Glomerular visceral epithelial cell (primary cell): ENCODE results near the gene DHRS4.

Experiments used
- DNase-seq: peaks from one replicate; pipeline ENCODE4 v3.0.0-alpha.2; 2016; ENCODE audit errors: extremely low spot score

The DHRS4 gene

GRCh38 chr14:23953464-23954278 lies at the start of gene DHRS4:
Gene DHRS4, plus strand, starts transcription at chr14:23953770. Its CDS starts 19 bp downstream, at chr14:23953789.
- DNase-seq: peak; percentile 88

DNA sequence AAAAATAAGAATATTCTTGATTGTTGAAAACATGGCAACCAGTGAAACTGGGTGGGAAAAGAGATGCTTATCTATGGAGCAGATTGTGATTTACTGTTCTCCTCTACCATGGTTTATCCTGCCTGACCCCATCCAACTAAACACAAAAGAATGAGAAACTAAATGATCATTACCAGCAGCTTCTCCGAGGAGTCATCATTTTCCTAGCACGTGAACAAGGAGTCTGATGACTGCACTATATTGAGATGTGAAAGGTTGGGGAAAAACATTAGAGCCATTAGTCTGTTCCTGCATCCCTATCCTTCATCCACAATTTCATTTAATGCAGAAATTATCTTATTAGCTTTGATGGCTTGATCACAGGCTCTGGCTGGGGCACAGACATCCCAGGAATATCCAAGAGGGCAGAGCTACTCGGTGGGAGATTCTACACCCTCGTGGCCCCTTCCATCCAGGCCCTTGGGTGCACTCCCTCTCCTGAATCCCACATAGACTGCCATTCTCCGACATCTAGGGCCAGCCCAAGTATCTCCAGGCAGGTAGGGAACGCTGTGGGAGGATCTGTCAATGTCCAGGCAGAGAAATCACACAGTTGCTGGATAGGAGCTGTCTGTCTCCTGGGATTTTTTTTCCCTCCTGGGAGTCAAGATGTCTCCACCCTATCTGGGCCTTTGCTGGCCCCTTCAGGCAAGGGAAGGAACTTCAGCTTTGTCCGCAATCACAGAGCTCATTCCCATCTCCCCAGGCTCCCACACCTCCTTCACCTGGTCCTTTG lies 43.3 kb upstream of the DHRS4 start:
- DNase-seq: peak; percentile 65

DNA sequence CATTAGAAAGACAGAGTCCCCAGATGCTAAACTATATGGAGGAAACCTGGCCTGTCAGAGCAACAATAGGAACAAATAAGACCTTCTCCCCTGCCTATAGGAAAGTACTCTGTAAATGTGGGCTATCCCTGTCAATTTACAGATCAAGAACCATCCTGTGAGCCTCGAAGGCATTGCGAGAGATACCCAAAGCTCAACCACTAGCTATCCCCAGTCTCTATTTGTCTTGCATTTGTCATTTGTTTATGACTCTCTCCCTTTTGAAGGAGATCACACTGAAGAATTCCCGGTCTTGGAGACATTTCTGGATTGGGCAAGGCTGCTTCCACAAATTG lies 42.7 kb upstream of the DHRS4 start:
- DNase-seq: no peak

- DNase-seq: no peak
These were observed 38.0 kb upstream of the DHRS4 start for GRCh38 chr14:23915559-23915958.

DNA sequence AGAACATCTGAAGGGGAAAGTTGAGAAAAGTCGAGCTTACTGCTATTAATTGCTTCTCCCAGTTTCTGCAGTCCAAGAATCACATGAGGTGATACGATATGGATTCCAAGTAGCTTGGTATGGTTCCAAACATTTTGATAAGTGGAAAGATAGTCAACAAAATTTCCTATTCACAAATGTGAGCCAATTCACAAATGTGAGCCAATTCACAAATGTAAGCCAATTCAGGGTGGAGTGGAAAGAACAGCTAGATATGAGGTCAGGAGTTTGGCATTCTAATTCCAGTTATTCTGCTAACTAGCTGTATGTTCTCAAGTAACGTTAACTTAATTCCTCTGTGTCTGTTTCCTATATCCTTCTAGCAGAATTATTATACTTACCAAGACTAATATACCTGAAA lies 37.6 kb upstream of the DHRS4 start:
- DNase-seq: no peak

DNA sequence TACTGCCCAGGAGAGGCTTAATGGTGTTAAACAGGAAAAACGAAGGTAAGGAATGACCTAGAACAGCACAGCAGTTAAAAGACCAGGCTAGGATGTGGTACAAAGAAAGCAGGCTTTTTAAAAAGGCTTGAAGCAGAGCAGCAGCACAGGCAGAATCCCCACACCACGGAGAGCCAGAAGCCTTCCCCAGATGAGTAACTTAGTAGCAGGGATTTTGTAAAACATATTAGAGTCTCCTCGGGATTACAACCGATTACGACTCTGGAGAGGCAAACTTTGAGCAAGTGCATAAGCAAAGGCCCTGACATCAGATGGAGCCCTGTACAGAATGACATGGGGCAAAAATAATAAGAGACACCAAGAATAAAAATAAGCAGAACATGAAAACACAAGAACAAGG lies 37.1 kb upstream of the DHRS4 start:
- no peak for DNase-seq

GRCh38 chr14:23922545-23922944 lies 31.0 kb upstream of the DHRS4 start:
- DNase-seq: no peak

- no peak for DNase-seq
These were observed 28.0 kb upstream of the DHRS4 start for GRCh38 chr14:23925523-23926075.

GRCh38 chr14:23926543-23926942 lies 27.0 kb upstream of the DHRS4 start:
- DNase-seq: no peak

- no peak for DNase-seq
These were observed 24.4 kb upstream of the DHRS4 start for GRCh38 chr14:23929136-23929535.

GRCh38 chr14:23929822-23930294 lies 23.7 kb upstream of the DHRS4 start:
- DNase-seq: peak; percentile 70

DNA sequence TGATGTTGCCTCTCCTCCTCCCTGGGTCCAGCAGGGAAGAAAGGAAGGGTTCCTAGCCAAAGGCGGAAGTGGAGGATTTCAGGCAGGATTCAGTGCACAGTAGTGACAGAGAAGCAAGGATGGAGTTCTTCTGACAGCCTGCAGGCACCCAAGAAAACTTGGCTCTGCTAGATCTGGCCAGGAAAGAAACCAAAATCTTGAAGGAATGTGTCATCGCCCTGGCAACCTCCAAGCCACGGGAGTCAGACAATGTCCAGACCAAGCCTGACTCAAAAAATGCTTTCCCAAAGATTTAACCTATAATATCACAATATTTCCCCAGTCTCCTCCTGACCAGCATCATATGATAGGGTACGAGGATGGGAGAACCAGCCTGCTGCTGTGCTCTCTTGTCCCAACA lies 22.8 kb upstream of the DHRS4 start:
- DNase-seq: peak; percentile 18

DNA sequence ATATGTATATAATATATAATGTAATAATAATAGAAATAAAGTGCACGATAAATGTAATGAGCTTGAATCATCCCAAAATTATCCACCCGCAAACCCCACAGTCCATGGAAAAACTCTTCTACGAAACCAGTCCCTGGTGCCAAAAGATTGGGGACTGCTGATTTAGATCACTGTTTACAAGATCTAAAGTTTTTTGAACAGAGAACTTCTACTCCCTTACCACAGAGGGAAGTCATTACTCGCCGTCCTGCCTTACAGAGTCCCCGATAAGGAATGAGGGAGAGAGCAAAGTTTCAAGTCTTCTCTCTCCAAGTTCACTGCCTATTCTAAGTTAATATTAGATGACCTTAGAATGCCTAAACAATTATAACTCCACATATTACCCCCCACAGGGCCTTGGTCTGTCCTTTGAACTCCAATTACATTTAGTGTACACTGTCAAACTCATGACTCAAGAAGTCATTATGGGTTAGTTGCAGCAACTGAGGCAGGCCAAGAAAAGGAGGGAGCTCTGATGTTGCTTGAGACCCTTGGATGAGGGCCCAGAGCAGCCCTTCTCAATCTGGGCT lies 21.8 kb upstream of the DHRS4 start:
- no peak for DNase-seq

GRCh38 chr14:23932639-23933038 lies 20.9 kb upstream of the DHRS4 start:
- DNase-seq: no peak

DNA sequence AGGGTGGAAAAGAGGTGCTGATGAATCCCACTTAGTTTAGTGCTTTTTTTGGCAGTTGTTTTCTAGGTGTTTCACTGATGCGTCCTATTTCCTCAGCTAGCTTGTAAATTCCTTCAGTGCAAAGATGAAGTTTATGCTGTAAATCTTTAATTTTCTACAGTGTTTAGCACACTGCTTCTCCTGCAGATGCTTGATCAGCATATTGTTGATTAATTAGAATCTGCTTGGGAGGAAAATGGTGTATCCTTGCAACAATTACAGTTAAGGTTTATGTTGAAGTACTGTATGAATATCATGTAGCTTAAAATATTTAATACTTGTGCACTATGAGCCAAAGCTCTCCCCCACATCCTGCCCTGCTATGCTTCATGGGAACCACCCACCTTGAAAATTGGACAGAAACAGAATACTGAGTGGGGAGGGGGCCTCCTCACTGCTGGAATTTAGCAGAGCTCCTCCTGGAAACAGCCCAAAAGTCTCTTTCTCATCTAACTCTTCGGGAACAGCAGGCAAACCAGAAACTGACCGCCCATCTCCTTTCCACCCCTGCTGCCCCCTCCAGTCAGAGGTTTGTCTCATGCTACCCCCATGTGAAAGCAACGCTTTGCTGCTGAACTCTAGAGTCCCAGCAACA lies 20.3 kb upstream of the DHRS4 start:
- no peak for DNase-seq

DNA sequence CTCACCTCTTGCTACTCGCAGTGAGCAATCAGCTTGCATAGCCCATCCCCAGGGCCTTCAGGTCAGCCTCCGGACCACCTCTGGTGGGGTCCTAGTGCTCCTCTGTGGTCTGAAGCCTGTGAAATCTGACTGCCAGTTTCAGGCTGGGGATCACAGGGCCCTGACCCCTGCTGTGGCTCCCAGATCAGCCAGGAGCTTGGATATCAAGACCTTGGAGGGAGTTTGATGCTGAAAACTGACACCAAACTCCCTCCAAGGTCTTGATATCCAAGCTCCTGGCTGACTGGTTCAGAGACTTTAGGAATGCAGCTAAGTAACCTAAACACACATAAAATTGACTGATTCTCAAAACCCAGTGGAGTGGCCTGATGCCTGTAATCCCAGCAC lies 19.8 kb upstream of the DHRS4 start:
- DNase-seq: no peak

DNA sequence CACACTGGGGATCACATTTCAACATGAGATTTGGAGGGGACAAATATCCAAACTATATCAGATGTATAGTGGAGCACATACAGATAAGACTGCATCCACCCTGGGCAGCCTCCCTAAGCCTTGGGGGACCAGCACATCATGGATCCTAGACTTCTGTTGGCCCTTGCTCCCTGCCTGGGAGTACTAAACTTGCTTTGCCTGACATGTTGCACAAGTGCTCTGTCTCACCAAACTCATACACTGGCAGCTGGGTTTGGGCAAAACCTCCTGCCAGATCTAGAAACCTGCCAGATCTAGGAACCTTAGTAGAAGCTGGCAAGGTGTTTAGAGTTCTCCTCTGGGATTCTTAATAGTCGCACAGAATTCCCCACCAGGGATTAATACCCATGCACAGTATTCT lies 18.4 kb upstream of the DHRS4 start:
- no peak for DNase-seq

GRCh38 chr14:23936084-23936829 lies 17.3 kb upstream of the DHRS4 start:
- no peak for DNase-seq

DNA sequence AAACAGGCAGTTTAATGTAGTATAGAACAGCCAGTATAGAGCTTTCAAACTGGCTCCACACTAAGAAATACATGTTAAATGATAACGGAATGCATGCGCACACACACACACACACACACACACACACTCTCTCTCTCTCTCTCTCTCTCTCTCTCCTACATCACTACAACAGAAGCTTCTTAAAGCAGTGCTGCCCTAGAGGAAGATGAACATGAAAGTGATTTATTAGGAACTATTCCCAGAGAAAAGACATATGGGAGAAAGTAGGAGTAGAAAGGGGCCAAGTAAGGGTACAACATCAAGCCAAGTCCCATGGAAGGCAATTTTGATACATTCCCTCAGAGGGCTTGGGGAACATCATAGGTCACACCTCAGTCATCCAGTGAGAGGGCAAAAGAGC lies 16.4 kb upstream of the DHRS4 start:
- DNase-seq: no peak

- DNase-seq: no peak
These were observed 14.7 kb upstream of the DHRS4 start for GRCh38 chr14:23938823-23939222.

DNA sequence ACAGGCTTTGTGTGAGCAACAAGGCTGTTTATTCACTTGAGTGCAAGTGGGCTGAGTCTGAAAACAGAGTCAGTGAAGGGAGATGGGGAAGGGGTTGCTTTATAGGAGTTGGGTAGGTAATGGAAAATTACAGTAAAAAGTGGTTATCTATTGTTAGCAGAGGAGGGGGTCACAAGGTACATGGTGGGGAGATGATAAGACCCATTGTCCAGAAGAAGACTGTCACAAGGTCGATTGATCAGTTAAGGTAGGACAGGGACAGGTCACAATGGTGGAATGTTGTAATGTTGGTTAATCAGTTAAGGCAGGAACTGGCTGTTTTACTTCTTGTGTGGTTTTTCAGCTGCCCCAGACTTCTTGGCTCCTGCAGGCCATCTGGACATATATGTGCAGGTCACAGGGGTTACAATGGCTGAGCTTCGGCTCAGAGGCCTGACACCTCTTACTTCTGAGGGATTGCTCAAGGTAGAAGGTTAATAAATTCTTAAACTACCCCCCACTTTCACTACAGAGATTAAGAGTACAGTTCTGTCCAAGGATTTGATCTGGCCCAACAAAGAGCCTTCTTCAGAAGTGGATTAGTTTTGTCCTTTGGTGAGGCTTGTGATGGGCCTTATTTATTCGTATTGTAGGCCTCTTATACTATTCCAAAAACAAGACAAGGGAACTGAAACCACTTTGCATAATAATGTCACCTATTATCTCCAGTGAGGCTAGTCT lies 13.8 kb upstream of the DHRS4 start:
- DNase-seq: no peak
